ENCODE measurements around the gene ZDHHC14.

The ZDHHC14 gene

DNA sequence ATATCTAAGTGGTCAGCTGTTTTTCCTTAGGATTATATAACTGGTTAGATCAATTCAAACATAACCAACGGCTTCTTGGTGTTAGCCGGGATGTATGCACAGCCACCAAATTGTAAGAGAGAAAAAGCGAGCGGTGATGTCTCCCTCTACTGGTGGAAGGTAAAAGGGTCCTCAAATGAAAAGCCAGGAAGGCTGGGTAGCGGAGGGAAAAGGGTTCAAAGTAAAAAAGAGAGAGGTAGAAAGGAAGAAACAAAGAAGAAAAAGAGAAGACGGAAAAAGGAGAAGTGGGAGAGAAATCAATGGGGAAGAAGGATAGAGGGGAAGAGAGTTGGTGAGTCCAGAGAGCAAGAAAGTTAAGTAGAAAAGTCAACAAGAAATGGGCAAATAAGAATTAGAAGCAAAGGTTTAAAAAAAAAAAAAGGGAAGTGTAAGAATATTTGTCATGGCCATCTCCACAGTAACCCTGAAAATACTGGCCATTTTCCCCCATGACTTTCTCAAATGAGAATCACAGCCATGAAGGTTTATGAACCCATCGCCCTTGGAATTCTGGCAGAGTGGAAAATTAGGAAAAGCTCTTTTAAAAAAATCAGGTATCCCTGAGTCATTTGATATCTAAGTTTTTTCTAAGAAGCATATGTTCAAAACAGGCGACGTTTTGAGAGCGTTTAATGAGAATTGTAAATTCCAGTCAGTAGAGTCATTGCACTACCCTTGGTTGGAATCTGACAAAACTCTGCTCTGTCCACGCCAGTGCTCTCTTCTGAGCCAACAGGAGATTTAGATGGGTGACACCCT is 286.4 kb downstream of the ZDHHC14 start:
- no peaks in the 10 kb centered on the region for H3K9me3 ChIP-seq (ENCODE audit: low read length)
- H3K27ac ChIP-seq (ENCODE audit: low read depth, low read length), result no peak overlapping the region
- no peak overlapping the region for H3K9ac ChIP-seq (ENCODE audit: low read length)
- H3K36me3 ChIP-seq (ENCODE audit: insufficient read depth, low read length), result no peaks in the 10 kb centered on the region
- H3K27me3 ChIP-seq (ENCODE audit: control insufficient read depth in 1 of 2, insufficient read depth in 2 of 2, low read length in 2 of 2), result no peaks in the 10 kb centered on the region
- peaks cover 16% of the 10 kb centered on the region for H3K4me1 ChIP-seq (ENCODE audit: insufficient read depth, low read length)
- H3K4me3 ChIP-seq (ENCODE audit: low read depth in 1 of 2, low read length in 2 of 2), result no peak overlapping the region

DNA sequence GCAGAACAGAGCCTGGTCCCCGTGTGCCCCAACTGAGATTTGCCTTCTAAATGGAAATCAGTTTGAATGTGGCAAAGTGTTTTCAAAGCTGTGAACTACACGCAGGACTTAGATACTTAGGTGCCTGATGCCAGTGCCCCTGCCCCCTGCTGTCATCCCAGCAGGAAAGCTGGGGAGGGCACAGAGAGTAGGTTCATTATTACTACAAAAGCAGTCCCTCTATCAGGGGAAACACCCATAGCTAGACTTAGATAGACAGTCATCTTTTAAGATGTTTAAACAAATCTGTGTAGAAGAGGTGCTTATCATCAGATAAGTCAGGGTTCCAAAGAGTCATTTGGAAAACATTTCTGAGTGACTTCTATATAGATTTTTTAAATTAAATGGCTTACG is 287.0 kb downstream of the ZDHHC14 start:
- Histone ChIP-seq H3K27ac (ENCODE audit: low read depth, low read length) (no peak overlapping the region), H3K4me3 (ENCODE audit: low read depth in 1 of 2, low read length in 2 of 2) (no peak overlapping the region), H3K27me3 (ENCODE audit: control insufficient read depth in 1 of 2, insufficient read depth in 2 of 2, low read length in 2 of 2) (no peaks in the 10 kb centered on the region), H3K9me3 (ENCODE audit: low read length) (no peaks in the 10 kb centered on the region), H3K9ac (ENCODE audit: low read length) (no peak overlapping the region), H3K4me1 (ENCODE audit: insufficient read depth, low read length) (peaks cover 16% of the 10 kb centered on the region), H3K36me3 (ENCODE audit: insufficient read depth, low read length) (no peaks in the 10 kb centered on the region)

DNA sequence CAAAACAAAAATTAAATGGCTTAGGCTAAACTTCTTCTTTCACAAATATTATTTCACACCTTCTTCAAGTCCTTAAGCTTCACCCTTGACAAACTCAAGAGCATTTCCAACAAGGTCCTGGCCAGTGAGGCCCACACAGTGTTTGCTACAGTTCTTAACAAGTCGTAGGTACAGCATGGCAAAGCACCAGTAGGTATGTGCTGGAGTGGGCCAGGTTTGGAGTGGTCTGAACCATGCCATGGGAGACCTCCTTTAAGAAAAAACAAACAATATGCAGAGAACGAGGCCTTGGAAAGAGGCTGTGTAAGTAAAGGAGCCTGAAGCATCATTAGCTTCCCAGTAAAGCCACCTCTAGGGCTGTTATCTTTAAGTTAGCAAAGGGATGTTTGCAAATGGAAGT is 287.7 kb downstream of the ZDHHC14 start:
- no peaks in the 10 kb centered on the region for H3K9me3 ChIP-seq (ENCODE audit: low read length)
- H3K9ac ChIP-seq (ENCODE audit: low read length), result no peak overlapping the region
- H3K27me3 ChIP-seq (ENCODE audit: control insufficient read depth in 1 of 2, insufficient read depth in 2 of 2, low read length in 2 of 2), result no peaks in the 10 kb centered on the region
- H3K4me1 ChIP-seq (ENCODE audit: insufficient read depth, low read length), result peaks cover 16% of the 10 kb centered on the region
- H3K27ac ChIP-seq (ENCODE audit: low read depth, low read length), result no peak overlapping the region
- no peaks in the 10 kb centered on the region for H3K36me3 ChIP-seq (ENCODE audit: insufficient read depth, low read length)
- H3K4me3 ChIP-seq (ENCODE audit: low read depth in 1 of 2, low read length in 2 of 2), result no peak overlapping the region

DNA sequence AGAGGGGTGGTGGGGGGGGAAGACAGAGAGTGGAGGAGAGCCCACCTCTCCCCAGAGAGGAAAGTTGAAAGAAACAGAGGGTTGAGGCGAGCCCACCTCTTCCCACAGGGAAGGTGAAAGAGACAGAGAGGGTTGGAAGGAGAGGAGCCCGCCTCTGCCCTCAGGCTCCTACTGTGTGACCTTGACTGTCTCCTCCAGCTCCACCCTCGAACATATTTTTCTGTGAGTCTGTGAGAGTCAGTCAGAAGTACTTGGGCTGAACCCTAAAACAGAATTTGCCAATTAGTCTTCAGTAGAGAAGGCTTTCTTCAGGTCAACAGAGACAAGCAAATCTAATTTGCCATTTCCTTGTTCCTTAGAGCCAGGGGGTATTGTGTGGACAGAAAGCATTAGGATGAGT is 288.3 kb downstream of the ZDHHC14 start:
- Histone ChIP-seq H3K4me3 (ENCODE audit: low read depth in 1 of 2, low read length in 2 of 2) (no peak overlapping the region), H3K9me3 (ENCODE audit: low read length) (no peaks in the 10 kb centered on the region), H3K9ac (ENCODE audit: low read length) (no peak overlapping the region), H3K4me1 (ENCODE audit: insufficient read depth, low read length) (peaks cover 16% of the 10 kb centered on the region), H3K27ac (ENCODE audit: low read depth, low read length) (peak overlapping the region; percentile 31), H3K27me3 (ENCODE audit: control insufficient read depth in 1 of 2, insufficient read depth in 2 of 2, low read length in 2 of 2) (no peaks in the 10 kb centered on the region), H3K36me3 (ENCODE audit: insufficient read depth, low read length) (no peaks in the 10 kb centered on the region)

DNA sequence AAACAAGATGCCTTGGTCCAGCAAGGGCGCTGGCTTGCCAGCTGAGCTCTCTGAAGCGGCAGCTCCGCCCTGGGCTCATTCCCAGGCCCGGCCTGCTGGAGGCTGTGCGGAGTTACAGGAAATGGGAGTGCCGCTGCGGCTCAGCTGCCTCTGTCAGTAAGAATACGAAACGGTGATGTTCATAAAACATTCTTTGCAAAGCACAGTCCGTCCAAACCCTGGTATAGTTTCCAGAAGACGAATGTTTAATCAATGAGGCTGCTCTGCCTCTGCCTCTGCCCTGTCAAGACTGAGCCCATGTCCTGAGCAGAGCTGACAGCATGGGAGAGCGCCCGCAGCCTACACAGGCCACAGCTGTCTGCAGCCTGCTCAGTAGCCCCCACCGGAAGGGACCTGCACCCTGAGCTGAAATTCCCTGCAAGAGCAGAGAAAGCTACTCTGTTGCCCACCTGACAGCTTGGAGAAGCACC is 288.8 kb downstream of the ZDHHC14 start:
- Histone ChIP-seq H3K27me3 (ENCODE audit: control insufficient read depth in 1 of 2, insufficient read depth in 2 of 2, low read length in 2 of 2) (no peaks in the 10 kb centered on the region), H3K27ac (ENCODE audit: low read depth, low read length) (peak overlapping the region; percentile 31), H3K9me3 (ENCODE audit: low read length) (no peaks in the 10 kb centered on the region), H3K4me1 (ENCODE audit: insufficient read depth, low read length) (peaks cover 16% of the 10 kb centered on the region), H3K36me3 (ENCODE audit: insufficient read depth, low read length) (no peaks in the 10 kb centered on the region), H3K4me3 (ENCODE audit: low read depth in 1 of 2, low read length in 2 of 2) (no peak overlapping the region), H3K9ac (ENCODE audit: low read length) (no peak overlapping the region)

DNA sequence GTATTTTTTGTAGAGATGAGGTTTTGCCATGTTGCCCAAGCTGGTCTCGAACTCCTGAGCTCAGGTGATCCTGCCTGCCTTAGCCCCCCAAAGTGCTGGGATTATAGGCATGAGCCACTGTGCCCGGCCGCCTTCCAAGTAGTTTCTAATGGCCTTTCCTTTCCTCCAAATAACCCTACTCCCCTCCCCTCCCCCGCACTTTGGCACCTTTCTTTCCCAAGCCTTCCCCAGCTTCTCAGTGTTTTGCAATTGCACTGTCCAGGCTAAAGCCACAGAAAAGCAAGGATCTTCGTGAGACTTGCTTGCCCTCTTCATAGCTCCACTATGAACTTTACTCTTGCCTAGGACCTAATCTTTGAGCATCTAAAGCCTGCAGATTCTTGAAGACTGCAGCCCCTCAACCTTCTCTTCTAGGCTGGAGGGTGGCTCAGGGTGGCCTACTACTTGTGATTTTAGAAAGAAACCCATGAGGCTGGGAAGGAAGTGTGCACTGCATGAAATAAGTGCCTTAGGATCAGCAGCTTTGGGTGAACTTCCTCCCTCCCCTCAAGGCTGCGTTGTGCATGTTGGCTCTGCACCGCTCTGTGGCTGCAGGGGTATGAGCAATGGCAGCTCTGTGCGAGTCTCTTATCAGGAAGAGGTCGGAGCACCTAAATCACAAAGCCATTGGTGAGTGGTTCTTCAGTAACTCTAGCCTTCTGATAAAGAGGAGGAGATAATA is 289.6 kb downstream of the ZDHHC14 start:
- no peak overlapping the region for H3K9ac ChIP-seq (ENCODE audit: low read length)

DNA sequence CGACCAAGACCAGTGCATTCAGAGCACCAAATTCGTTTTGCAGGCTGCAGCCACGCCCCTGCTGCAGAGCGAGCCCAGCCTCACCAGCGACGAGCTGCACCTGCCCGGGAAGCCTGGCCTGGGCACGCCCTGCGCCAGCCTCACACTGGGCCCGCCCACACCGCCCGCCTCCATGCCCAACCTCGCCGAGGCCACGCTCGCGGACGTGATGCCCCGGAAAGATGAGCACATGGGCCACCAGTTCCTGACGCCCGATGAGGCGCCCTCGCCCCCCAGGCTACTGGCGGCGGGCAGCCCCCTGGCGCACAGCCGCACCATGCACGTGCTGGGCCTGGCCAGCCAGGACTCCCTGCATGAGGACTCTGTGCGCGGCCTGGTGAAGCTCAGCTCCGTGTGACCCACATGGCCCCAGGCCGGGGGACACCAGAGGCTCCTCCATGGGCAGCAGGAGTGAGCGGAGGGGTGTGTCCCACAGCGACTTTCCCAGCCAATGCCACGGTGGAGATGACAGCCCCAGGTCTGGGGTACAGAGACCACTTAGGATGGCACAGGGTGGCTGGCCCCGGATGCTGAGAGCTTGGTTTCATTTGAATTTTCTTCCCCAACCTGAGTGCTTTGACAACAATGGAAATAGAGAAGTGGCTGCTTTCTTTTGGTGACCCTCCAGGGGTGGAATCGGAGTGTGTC is 291.9 kb downstream of the ZDHHC14 start:
- Histone ChIP-seq H3K9ac (ENCODE audit: low read length) (no peak overlapping the region), H3K27me3 (ENCODE audit: control insufficient read depth in 1 of 2, insufficient read depth in 2 of 2, low read length in 2 of 2) (no peaks in the 10 kb centered on the region), H3K4me3 (ENCODE audit: low read depth in 1 of 2, low read length in 2 of 2) (no peak overlapping the region), H3K27ac (ENCODE audit: low read depth, low read length) (no peak overlapping the region), H3K36me3 (ENCODE audit: insufficient read depth, low read length) (no peaks in the 10 kb centered on the region), H3K4me1 (ENCODE audit: insufficient read depth, low read length) (peaks cover 11% of the 10 kb centered on the region), H3K9me3 (ENCODE audit: low read length) (no peaks in the 10 kb centered on the region)

More for the DNA sequence above, 289.6 kb downstream of the ZDHHC14 start:
- Histone ChIP-seq H3K9me3 (ENCODE audit: low read length) (no peaks in the 10 kb centered on the region), H3K36me3 (ENCODE audit: insufficient read depth, low read length) (no peaks in the 10 kb centered on the region), H3K27me3 (ENCODE audit: control insufficient read depth in 1 of 2, insufficient read depth in 2 of 2, low read length in 2 of 2) (no peaks in the 10 kb centered on the region), H3K4me1 (ENCODE audit: insufficient read depth, low read length) (peaks cover 16% of the 10 kb centered on the region), H3K4me3 (ENCODE audit: low read depth in 1 of 2, low read length in 2 of 2) (no peak overlapping the region), H3K27ac (ENCODE audit: low read depth, low read length) (no peak overlapping the region)

DNA sequence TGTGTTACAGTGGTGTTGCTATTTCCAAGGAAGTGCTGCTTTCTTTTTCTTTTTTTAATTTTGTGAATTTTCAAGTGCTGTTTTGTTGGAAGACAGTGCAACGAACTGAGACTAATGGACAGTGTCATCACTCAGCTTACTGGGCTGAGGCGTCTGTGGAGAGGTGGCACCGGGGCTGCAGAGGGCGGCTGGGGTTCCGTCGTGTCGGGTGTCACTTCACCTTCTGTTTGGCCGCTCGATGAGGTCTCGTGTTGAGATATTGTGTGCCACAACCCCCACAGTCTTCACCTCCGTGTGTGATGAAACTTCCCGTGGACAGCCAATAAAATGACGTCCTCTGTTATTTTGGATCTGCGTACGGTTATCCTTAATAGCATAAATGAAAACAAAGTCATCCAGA is 292.6 kb downstream of the ZDHHC14 start:
- H3K4me3 ChIP-seq (ENCODE audit: low read depth in 1 of 2, low read length in 2 of 2), result no peak overlapping the region
- no peak overlapping the region for H3K9ac ChIP-seq (ENCODE audit: low read length)
- H3K9me3 ChIP-seq (ENCODE audit: low read length), result no peaks in the 10 kb centered on the region
- no peaks in the 10 kb centered on the region for H3K27me3 ChIP-seq (ENCODE audit: control insufficient read depth in 1 of 2, insufficient read depth in 2 of 2, low read length in 2 of 2)
- no peak overlapping the region for H3K27ac ChIP-seq (ENCODE audit: low read depth, low read length)
- peaks cover 11% of the 10 kb centered on the region for H3K4me1 ChIP-seq (ENCODE audit: insufficient read depth, low read length)
- H3K36me3 ChIP-seq (ENCODE audit: insufficient read depth, low read length), result no peaks in the 10 kb centered on the region

DNA sequence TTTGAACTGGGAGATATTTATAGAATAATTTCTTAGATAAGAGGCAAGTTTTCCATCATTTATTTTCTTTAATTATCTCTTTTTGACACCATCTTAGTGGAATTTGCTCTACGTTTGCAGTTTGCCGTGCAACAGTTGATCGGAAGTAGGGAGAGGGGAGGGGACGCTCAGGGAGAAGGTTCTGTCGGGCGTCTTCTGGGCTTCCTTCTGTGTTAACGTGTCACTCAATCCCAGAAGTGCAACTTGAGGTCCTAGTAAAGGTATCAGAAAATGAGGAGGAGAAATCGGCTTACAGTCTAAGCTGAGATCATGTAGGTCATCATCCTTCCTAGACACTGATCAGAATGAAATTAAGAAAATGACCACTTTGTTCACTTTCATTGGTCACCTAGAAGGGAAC is 293.1 kb downstream of the ZDHHC14 start:
- no peaks in the 10 kb centered on the region for H3K27me3 ChIP-seq (ENCODE audit: control insufficient read depth in 1 of 2, insufficient read depth in 2 of 2, low read length in 2 of 2)
- no peak overlapping the region for H3K4me3 ChIP-seq (ENCODE audit: low read depth in 1 of 2, low read length in 2 of 2)
- no peaks in the 10 kb centered on the region for H3K9me3 ChIP-seq (ENCODE audit: low read length)
- H3K36me3 ChIP-seq (ENCODE audit: insufficient read depth, low read length), result no peaks in the 10 kb centered on the region
- H3K9ac ChIP-seq (ENCODE audit: low read length), result no peak overlapping the region
- H3K27ac ChIP-seq (ENCODE audit: low read depth, low read length), result no peak overlapping the region
- H3K4me1 ChIP-seq (ENCODE audit: insufficient read depth, low read length), result peaks cover 10% of the 10 kb centered on the region

DNA sequence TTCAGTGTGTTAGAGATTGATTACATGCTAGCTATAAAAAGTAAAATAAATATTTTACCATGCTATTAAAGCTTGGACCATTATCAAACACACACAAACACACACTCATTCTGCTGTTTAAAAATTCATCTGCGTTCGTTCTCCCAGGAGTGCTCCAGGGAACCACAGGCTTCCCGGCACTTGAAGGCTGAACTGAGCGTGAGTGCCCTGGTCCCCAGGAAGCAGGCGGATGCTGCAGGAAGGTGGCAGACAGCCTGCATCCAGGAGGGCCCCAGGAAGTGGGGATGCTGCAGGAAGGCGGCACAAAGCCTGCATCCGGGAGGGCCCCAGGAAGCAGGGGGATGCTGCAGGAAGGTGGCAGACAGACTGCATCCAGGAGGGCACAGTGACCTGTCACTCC is 294.8 kb downstream of the ZDHHC14 start:
- Histone ChIP-seq H3K27ac (ENCODE audit: low read depth, low read length) (no peak overlapping the region), H3K27me3 (ENCODE audit: control insufficient read depth in 1 of 2, insufficient read depth in 2 of 2, low read length in 2 of 2) (no peaks in the 10 kb centered on the region), H3K4me3 (ENCODE audit: low read depth in 1 of 2, low read length in 2 of 2) (no peak overlapping the region), H3K4me1 (ENCODE audit: insufficient read depth, low read length) (no peaks in the 10 kb centered on the region), H3K36me3 (ENCODE audit: insufficient read depth, low read length) (no peaks in the 10 kb centered on the region), H3K9me3 (ENCODE audit: low read length) (no peaks in the 10 kb centered on the region), H3K9ac (ENCODE audit: low read length) (no peak overlapping the region)

DNA sequence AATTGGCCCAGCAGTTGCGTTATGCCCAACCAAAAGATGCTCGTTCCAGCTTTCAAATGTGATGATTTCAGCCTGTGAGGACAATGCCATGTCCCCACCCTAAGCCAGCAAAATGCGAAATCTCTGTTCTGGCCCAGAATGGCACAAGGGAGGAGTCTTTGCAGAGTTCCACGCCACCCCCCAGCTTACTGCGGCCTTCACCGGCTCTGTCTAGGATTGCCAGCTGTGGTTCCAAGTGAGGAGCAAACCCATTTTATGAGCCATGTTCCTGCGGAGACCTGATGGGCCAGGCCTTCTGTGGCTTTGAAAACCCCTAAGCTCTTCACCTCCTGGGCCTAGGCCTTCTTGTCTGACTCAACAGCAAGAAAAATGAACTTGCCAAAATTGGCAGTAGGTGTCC is 295.3 kb downstream of the ZDHHC14 start:
- H3K27me3 ChIP-seq (ENCODE audit: control insufficient read depth in 1 of 2, insufficient read depth in 2 of 2, low read length in 2 of 2), result no peaks in the 10 kb centered on the region
- H3K27ac ChIP-seq (ENCODE audit: low read depth, low read length), result no peak overlapping the region
- H3K4me1 ChIP-seq (ENCODE audit: insufficient read depth, low read length), result no peaks in the 10 kb centered on the region
- H3K9me3 ChIP-seq (ENCODE audit: low read length), result no peaks in the 10 kb centered on the region
- no peak overlapping the region for H3K9ac ChIP-seq (ENCODE audit: low read length)
- no peaks in the 10 kb centered on the region for H3K36me3 ChIP-seq (ENCODE audit: insufficient read depth, low read length)
- no peak overlapping the region for H3K4me3 ChIP-seq (ENCODE audit: low read depth in 1 of 2, low read length in 2 of 2)

Measured in muscle layer of colon (tissue), 2 donors.